T-helper 9 cell (primary cell): ENCODE data around the gene SLIT1.

Source experiments
- DNase-seq: peaks from one replicate; pipeline ENCODE4 v3.0.0-alpha.2; 2020

The SLIT1 gene

GRCh38 chr10:97060441-97061084 is 125.2 kb downstream of the SLIT1 start:
- DNase-seq: no peak

GRCh38 chr10:97059872-97060205 is 125.9 kb downstream of the SLIT1 start:
- DNase-seq: no peak

DNA sequence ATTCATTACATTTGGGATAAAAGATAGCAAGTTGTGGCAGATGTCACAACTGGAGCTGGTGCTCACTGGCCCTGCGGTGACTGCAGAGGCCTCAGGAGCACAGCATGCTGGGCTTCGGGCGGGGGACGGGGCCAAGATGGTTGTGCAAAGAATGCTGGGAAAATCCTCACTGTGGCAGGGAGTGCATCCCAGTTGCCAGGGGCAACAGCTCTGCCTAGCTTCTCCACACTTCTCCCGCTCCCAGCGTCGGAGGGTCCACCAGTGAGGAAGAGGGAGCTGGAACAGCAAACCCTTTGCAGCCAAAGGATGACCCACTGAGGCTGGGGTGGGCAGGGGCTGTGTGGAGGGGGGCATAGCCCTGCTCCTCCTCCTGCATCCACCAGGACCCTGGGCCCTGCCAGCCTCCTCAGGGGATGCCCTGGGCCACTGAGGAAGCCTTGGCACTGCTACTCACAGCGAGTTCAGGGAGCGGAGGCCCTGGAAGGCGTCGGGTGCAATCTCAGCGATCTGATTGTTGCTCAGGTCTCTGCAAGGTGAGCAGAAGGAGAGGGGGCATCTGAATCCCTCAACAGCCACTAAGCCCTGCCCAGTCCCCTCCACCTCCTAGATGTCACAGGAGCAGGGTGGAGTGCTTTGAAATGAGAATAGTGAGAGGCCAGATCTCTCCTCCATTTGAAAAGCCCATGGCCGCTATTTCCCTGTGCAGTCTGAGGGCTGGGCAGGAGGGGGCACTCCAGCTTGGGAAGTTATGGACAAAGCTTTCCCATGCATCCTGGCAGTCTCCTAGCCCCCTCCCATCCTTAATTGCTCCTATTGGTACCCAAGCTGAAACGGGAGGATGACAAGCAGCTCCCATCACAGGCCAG is 126.5 kb downstream of the SLIT1 start:
- no peak for DNase-seq

GRCh38 chr10:97058521-97058920 is 127.2 kb downstream of the SLIT1 start:
- DNase-seq: no peak

DNA sequence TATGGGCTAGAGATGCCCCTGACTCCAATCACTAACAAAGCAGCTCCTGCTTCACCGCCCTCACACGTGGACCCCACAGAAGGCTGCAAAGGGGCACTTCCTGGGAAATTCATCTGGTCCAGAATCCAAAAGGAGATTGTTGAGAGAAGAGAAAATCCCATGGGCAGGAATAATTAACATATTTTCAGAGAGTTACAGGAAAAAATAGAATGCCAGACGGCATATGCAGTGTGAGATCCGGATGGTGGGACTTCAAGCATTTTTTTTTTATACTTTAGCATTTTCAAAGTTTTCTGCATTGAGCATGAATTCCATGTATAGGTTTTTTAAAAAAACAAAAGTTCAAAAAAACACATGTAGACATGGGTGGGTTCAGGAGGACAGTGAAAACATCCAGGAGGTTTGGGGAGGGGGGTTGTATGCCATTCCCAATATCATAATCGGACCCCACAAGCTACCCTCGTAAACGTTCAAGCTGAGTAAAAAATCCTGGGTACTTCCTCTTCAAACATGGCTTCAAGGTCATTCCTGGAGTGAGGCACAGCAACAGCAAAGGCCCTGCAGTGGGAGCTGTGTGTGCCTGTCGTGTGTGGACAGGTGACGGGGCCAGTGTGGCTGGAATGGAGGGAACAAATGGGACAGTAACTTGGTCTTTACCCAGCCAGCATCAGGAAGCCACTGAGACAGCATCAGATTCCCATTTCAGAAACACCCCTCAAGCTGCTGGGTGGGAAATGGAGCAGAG is 128.1 kb downstream of the SLIT1 start:
- DNase-seq: no peak

- DNase-seq: no peak
Measured at GRCh38 chr10:97056003-97056630, 129.6 kb downstream of the SLIT1 start.

- DNase-seq: no peak
Measured at GRCh38 chr10:97053276-97053675, 132.5 kb downstream of the SLIT1 start.

- DNase-seq: no peak
Measured at GRCh38 chr10:97050956-97051496, 134.7 kb downstream of the SLIT1 start.

DNA sequence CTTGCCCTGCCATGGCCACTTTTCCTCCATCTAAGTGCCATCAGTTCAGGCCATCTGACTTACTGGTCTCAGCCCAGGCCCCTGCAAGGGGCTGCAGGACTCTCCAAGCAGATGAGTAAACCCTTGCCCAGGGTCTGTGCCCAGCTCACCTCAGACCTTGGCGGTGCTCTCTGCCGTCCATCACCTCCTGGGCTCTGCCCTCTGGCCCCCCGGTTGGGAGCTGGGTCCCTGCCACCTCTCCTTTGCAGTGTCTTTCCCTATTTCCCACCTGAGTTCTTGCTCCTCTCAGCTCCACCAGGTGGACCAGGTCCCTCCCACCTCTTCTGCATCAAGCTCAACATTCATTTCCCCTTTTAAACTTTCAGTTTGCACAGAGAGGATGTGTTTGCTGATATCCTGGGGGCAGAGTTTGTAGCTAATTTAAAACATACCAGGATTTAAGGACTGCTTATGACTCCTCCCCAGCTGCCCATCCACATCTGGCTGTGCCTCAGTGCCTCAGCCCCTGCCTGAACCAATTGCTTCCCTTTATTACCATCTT is 135.5 kb downstream of the SLIT1 start:
- DNase-seq: no peak

- DNase-seq: no peak
Measured at GRCh38 chr10:97049670-97050069, 136.1 kb downstream of the SLIT1 start.

- DNase-seq: no peak
Measured at GRCh38 chr10:97048649-97049427, 136.9 kb downstream of the SLIT1 start.

- DNase-seq: no peak
Measured at GRCh38 chr10:97047788-97048187, 138.0 kb downstream of the SLIT1 start.

- DNase-seq: no peak
Measured at GRCh38 chr10:97047083-97047736, 138.5 kb downstream of the SLIT1 start.

DNA sequence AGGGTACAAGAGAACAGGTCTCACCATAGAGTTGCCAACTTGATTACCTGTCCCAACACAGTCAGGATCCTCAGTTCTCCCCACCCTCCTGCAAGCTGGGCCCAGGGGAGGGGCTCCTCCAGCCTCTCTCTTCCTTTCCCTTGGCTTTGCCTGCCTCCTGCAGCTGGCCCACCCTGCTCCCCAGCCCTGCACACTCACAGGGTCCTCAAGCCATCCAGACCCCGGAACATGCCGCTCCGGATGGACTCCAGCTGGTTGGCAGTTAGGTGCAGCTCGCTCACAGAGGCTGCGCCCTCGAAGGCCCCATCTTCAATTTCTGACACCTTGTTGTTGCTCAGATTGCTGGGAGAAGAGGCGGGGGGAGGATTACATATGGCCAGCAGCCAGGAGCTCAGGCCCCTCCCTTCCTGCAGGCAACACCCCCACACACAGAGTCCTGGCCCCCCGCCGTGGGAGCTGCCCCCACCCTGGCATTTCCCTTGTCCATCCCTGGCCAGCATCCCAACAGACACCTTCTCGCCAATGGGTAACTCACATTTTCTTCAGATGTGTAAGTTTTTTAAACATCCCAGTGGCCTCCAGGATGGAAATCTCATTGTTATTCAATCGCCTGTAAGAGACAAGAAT is 139.2 kb downstream of the SLIT1 start:
- no peak for DNase-seq

DNA sequence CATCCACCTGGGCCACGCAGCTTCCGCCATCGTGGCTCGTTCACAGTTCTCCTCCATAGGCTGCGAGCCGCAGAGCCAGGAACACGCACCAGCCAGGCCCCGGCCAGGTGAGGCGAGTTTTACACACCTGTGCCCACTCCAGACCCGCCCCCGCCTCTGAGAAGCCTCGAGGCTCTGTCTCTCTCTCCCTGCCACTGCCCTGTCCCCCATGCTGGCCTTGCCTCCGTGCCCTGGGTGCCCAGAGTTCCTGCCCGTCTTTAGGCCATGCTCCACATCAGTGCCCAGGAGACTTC is 142.2 kb downstream of the SLIT1 start:
- DNase-seq: no peak

DNA sequence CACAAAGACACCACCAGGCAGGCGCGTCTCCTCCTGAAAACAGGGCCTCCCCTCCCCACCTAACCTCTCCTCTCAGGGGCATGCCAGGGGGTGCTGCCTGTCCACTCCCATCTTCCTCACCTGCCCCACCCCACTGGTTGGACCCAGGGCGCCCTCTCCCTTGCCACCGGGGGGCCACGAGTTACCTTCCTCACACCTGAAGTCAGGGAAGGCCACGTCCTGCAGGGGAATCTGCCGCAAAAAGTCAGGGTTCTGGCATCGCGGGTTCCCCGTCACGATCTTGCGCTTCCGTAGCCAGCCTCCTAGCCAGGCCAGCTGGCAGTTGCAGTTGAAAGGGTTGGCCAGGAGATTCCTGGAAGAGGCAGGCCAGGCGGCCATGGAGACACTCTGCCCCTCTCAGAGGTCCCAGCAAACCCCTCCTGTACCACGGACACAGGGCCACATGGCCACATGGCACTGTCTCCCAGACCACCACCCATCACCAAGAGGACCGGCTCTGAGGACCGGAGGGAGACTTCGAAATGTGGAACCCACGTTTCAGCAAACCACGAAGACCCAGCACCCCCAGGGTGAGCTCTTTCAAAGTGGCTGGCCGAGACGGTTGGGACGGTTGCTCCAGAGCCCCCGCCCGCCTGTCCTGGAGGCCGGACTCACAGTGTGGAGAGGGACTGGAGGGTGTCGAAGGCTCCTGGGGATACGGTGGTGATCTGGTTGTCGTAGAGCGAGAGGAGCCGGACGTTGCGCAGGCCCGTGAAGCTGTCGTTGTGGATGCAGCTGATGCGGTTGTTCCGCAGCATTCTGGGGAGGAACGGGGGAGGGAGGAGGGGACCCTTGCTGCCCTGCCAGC is 142.8 kb downstream of the SLIT1 start:
- no peak for DNase-seq

GRCh38 chr10:97042081-97042480 is 143.7 kb downstream of the SLIT1 start:
- DNase-seq: no peak

DNA sequence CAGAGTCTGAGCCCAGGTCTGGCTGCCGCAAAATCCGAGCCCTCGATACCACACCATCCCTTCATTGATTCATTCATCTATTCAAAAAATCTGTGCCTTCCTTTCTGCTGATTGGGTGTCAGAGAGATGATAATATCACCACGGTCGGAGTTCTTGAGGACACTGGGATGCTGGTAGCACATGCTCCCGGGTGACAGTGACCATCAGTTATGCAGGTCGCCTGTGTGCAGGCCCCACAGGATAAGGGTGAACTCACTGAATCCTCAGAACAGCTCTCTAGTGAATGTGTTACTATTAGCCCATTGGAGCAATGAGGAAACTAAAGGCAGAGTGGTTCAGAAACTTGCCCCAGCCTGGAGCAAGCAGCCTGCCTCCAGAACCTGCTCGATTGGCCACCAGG is 145.1 kb downstream of the SLIT1 start:
- no peak for DNase-seq

GRCh38 chr10:97040248-97040584 is 145.5 kb downstream of the SLIT1 start:
- DNase-seq: no peak

- no peak for DNase-seq
Measured at GRCh38 chr10:97039538-97040247, 146.1 kb downstream of the SLIT1 start.
